ENCODE results near the gene TTLL5. TPM values are rescaled to one million over a fixed set of nuclear protein-coding genes. Genes with fewer than 3 reads are reported as not detected.
"Not testable (repeated sequence)": the region's sequence is repeated elsewhere in the genome, so short reads cannot be mapped to it uniquely, and the experiment has no call there.

The TTLL5 gene
- polyA plus RNA-seq, 1 donor: 15.8 TPM

- DNase-seq: no peak
Measured at GRCh38 chr14:75917322-75917945, 256.4 kb downstream of the TTLL5 start.

GRCh38 chr14:75917946-75918335 lies 256.9 kb downstream of the TTLL5 start:
- DNase-seq: no peak

GRCh38 chr14:75920421-75920820 lies 259.4 kb downstream of the TTLL5 start:
- DNase-seq: not testable (repeated sequence)

- DNase-seq: not testable (repeated sequence)
Measured at GRCh38 chr14:75925141-75925840, 264.2 kb downstream of the TTLL5 start.

GRCh38 chr14:75926431-75927115 lies 265.5 kb downstream of the TTLL5 start:
- no peak for DNase-seq

- DNase-seq: no peak
Measured at GRCh38 chr14:75927564-75928087, 266.6 kb downstream of the TTLL5 start.

- peak; percentile 72 for DNase-seq
Measured at GRCh38 chr14:75928690-75929181, 267.7 kb downstream of the TTLL5 start.

- DNase-seq: no peak
Measured at GRCh38 chr14:75933712-75934296, 272.8 kb downstream of the TTLL5 start.

- DNase-seq: no peak
Measured at GRCh38 chr14:75934998-75935628, 274.1 kb downstream of the TTLL5 start.

GRCh38 chr14:75939200-75939599 lies 278.2 kb downstream of the TTLL5 start:
- DNase-seq: no peak

- DNase-seq: no peak
Measured at GRCh38 chr14:75941030-75941429, 280.0 kb downstream of the TTLL5 start.

GRCh38 chr14:75944607-75945241 lies 283.7 kb downstream of the TTLL5 start:
- DNase-seq: no peak

GRCh38 chr14:75946785-75947184 lies 285.7 kb downstream of the TTLL5 start:
- no peak for DNase-seq

GRCh38 chr14:75952489-75952888 lies 291.4 kb downstream of the TTLL5 start:
- no peak for DNase-seq

GRCh38 chr14:75959031-75959430 lies 298.0 kb downstream of the TTLL5 start:
- DNase-seq: no peak

GRCh38 chr14:75960231-75960630 lies 299.2 kb downstream of the TTLL5 start:
- no peak for DNase-seq

GRCh38 chr14:75961662-75962061 lies 300.6 kb downstream of the TTLL5 start:
- no peak for DNase-seq

GRCh38 chr14:75967866-75968265 lies 306.8 kb downstream of the TTLL5 start:
- DNase-seq: no peak

GRCh38 chr14:75968456-75968855 lies 307.4 kb downstream of the TTLL5 start:
- DNase-seq: no peak

- no peak for DNase-seq
Measured at GRCh38 chr14:75969126-75969525, 308.1 kb downstream of the TTLL5 start.

- no peak for DNase-seq
Measured at GRCh38 chr14:75969891-75970290, 308.8 kb downstream of the TTLL5 start.

- DNase-seq: no peak
Measured at GRCh38 chr14:75970989-75971388, 309.9 kb downstream of the TTLL5 start.

Measured in hindlimb muscle (tissue), 1 donor.